ENCODE results near the gene SCAPER.

DNA sequence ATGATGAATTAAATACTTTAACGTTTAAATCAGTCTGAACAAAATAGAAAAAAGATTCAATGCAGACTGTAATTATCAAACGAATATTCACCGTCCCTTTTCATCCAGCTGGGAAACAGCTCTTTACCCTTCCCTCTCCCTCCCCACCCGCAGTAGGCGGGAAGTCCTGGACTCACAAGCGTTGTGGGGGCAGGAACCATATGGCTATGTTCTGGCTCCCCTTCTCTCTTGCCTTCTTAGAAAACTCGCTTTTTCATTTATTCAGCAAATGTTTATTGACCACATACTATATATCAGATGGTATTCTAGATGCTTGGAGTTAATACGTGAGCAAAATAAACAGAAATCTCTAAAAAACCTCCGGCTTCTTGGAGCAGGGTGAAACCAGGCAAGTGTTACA is 715 bp upstream of the SCAPER start:
- TF ChIP-seq YY1 (IDR thresholded peaks at IDR 0.05), result no peak
- TF ChIP-seq, protein P1, sequence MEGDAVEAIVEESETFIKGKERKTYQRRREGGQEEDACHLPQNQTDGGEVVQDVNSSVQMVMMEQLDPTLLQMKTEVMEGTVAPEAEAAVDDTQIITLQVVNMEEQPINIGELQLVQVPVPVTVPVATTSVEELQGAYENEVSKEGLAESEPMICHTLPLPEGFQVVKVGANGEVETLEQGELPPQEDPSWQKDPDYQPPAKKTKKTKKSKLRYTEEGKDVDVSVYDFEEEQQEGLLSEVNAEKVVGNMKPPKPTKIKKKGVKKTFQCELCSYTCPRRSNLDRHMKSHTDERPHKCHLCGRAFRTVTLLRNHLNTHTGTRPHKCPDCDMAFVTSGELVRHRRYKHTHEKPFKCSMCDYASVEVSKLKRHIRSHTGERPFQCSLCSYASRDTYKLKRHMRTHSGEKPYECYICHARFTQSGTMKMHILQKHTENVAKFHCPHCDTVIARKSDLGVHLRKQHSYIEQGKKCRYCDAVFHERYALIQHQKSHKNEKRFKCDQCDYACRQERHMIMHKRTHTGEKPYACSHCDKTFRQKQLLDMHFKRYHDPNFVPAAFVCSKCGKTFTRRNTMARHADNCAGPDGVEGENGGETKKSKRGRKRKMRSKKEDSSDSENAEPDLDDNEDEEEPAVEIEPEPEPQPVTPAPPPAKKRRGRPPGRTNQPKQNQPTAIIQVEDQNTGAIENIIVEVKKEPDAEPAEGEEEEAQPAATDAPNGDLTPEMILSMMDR (IDR thresholded peaks at IDR 0.05; ENCODE audit: low read depth, low read length, missing input control), result no peak
- TF ChIP-seq, protein P2, sequence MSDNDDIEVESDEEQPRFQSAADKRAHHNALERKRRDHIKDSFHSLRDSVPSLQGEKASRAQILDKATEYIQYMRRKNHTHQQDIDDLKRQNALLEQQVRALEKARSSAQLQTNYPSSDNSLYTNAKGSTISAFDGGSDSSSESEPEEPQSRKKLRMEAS (IDR thresholded peaks at IDR 0.05), result no peak
- no peak for TF ChIP-seq RAD21 (IDR thresholded peaks at IDR 0.05)
